HFF-Myc (cell line): ENCODE data around the gene RNF217.

Source experiments
- DNase-seq: peaks from one replicate; pipeline ENCODE4 v3.0.0-alpha.2; 2011; ENCODE audit warnings: low read depth; ENCODE audit errors: extremely low read depth
- H3K4me3 ChIP-seq: replicated peaks from 2 replicates; pipeline ENCODE4 v1.5.1; 2011; ENCODE audit warnings: low read depth, mild to moderate bottlenecking, control low read depth, low read length
- TF ChIP-seq, protein P1 (sequence below): IDR thresholded peaks from 2 replicates; pipeline ENCODE4 v1.5.1; 2012; ENCODE audit warnings: mild to moderate bottlenecking, low read depth, low read length, control low read depth; ENCODE audit errors: missing control alignments

RNF217 gene

DNA sequence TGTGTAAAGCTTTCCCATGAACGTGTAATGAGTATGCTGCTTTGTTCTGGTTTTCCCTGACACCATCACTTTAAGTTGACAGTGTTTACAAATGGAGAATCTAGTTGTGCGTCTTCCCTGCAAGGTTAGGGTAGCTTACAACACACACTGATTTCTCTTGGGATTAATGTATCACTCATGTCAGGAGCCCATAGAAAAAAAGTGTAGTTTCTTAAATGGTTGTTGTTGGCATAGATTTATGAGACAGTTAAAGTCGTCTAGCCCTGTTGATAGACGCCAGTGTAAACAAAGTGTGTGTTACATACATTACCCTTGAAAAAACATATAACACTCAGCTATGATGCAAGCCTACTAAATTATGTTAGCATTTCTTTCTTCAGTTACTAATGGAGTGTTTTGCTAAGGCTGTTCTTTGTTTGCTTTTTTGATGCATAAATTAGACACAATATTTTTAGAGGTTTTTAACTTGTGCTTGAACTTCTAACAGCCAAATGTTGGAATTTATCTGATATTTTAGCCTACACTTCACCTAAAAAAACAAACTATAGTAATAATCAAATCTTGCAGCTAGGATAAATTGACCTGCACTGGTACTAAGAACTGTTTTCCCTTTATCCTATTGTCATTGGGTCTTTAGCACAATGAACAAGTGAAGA lies 88.6 kb downstream of the RNF217 start:
- TF ChIP-seq, protein P1, sequence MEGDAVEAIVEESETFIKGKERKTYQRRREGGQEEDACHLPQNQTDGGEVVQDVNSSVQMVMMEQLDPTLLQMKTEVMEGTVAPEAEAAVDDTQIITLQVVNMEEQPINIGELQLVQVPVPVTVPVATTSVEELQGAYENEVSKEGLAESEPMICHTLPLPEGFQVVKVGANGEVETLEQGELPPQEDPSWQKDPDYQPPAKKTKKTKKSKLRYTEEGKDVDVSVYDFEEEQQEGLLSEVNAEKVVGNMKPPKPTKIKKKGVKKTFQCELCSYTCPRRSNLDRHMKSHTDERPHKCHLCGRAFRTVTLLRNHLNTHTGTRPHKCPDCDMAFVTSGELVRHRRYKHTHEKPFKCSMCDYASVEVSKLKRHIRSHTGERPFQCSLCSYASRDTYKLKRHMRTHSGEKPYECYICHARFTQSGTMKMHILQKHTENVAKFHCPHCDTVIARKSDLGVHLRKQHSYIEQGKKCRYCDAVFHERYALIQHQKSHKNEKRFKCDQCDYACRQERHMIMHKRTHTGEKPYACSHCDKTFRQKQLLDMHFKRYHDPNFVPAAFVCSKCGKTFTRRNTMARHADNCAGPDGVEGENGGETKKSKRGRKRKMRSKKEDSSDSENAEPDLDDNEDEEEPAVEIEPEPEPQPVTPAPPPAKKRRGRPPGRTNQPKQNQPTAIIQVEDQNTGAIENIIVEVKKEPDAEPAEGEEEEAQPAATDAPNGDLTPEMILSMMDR: no peak
- DNase-seq: no peak
- no peak overlapping the region for H3K4me3 ChIP-seq

DNA sequence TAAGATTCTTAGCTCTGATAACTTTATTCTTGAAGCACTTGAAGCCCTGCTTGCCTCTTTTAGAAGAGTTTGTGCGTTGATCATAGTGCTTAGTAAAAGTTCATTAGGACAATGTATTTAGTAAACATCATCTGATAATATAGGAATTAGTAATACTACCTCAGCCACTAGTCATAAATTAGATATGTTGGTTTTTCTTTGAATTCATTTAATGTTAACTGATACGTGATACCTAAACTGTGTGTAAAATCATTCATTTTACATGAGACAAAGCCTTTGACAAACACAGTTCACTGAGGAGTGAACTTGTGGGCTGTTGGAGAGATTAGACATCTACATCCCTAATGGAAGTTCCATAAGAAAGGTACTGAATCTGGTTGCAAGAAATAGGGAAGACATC lies 91.6 kb downstream of the RNF217 start:
- TF ChIP-seq, protein P1: no peak
- no peak for DNase-seq
- H3K4me3 ChIP-seq: no peak overlapping the region

DNA sequence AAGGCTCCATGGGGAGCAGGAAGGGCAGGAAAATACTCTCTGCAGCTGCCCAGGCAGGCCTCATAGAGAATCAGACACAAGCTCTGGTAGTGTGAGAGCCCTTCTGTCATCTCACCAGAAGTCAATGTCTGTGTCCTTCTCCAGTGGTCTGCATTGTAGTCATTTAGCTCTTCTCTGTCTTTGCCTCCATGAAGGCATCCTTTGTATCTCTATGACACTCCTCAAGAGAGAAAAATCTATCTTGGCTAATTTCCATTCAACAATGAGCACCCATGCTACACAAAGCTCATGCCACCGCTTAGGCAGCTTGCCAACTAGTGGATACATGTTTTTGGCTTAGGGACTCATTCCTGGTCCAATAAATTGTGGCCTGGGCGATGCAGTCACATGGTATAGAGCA lies 92.1 kb downstream of the RNF217 start:
- TF ChIP-seq, protein P1: no peak
- no peak for DNase-seq
- H3K4me3 ChIP-seq: no peak overlapping the region

DNA sequence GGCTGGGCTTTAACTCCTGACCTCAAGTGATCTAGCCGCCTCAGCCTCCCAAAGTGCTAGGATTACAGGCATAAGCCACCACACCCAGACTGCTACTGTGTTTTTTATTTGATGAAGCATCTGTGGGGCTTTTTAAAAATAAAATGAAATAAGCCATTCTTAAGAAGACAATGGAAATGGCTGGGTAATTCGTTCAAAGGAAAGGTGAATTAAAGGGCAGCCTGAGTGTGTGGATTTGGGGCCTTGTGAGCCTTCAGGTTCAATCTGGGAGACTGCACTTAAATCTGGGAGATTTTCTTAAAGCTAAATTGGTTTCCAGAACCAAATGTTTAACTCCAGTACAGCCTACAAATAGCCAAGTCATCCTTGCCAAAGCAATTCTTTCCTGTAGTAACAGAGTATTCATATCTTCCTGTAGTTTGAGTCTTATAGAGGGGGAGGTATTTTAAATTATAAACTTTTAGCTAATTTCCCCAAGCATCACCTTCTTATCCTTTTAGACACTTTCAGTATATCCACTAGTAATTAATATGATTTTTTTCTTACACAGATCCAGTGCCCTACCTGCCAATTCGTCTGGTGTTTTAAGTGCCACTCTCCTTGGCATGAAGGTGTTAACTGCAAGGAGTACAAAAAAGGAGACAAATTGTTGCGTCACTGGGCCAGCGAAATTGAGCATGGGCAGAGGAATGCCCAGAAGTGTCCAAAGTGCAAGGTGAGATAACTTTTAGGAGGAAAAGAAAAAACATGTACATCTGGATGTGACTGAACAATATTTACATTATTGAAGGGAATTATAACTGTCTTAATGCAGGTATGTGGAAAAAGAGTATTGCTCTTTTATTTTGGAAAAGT lies 95.4 kb downstream of the RNF217 start:
- DNase-seq: no peak
- H3K4me3 ChIP-seq: no peak overlapping the region
- TF ChIP-seq, protein P1: no peak

DNA sequence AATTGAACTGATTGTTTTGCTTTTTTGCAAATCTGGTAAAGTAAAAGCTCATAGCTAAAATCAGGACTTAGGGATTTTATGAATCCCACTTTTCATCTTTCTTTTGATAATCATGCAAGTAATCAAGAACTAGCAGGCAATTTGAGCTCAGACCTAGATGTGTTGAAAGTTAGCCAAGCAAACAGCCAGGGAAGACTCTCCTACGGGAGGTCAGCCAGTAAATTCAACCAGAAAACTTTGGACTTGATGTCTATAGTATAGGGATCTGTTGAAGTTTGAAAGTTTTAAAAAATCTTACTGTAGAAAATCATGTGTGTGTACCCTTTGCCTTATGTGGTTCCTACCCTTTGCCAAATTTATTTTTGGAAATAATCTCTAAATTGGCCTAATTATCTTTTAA lies 96.3 kb downstream of the RNF217 start:
- no peak for DNase-seq
- TF ChIP-seq, protein P1: no peak
- H3K4me3 ChIP-seq: no peak overlapping the region

DNA sequence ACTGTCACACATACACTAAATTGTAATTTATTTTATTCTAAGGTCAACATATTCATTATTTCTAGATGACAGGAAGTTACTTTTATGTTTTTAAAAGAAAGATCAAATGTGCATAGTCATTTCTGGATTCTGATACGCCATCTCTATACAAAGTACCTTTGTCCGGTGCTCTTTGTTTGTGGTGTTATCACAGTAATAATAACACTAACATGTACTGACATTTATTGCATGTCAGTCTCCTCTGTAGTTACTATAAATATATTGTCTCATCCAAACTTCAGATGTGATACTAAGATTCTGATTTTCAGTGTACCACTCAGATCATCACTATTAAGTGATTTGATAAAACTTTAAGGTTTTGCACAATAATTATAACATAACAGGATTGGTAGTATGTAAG lies 101.1 kb downstream of the RNF217 start:
- no peak overlapping the region for H3K4me3 ChIP-seq
- DNase-seq: no peak
- TF ChIP-seq, protein P1: no peak
